Astrocyte of the hippocampus (primary cell): Measurements from ENCODE around the gene VSX2.

Source experiments
- DNase-seq: peaks from one replicate; pipeline ENCODE4 v3.0.0; 2011; ENCODE audit warnings: low read depth, low spot score

Gene VSX2

DNA sequence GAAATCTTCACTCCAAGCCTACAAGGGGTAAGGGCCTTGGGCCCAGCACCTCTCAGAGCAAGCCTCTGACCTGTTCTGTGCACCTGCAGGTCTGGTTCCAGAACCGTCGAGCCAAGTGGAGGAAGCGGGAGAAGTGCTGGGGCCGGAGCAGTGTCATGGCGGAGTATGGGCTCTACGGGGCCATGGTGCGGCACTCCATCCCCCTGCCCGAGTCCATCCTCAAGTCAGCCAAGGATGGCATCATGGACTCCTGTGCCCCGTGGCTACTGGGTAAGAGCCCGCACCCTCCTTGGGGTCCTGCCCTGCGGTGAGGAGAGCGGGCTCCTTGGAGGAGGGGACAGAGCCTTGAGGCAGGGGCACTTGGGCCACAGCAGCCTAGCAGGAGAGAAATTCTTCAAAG is 20.3 kb downstream of the VSX2 start:
- DNase-seq: no peak

DNA sequence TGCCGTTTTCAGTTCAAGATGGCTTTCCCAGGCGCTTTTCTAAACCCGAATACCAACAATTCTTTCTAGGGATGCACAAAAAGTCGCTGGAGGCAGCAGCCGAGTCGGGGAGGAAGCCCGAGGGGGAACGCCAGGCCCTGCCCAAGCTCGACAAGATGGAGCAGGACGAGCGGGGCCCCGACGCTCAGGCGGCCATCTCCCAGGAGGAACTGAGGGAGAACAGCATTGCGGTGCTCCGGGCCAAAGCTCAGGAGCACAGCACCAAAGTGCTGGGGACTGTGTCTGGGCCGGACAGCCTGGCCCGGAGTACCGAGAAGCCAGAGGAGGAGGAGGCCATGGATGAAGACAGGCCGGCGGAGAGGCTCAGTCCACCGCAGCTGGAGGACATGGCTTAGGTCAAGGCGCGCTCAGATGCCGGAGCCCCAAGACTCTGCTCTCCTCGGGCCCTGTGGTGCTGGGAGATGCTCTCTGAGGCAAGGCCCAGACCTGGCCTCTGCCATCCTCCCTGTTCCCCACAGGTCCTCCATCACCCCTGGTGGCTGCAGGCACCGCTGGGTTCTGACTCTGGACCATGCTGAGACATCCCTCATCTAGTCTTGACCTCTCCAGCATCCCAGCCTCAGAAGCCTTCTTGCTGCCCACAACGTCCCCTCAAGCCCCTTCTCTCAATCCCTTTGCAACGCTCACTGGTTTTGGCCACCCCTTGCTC is 21.4 kb downstream of the VSX2 start:
- no peak for DNase-seq

DNA sequence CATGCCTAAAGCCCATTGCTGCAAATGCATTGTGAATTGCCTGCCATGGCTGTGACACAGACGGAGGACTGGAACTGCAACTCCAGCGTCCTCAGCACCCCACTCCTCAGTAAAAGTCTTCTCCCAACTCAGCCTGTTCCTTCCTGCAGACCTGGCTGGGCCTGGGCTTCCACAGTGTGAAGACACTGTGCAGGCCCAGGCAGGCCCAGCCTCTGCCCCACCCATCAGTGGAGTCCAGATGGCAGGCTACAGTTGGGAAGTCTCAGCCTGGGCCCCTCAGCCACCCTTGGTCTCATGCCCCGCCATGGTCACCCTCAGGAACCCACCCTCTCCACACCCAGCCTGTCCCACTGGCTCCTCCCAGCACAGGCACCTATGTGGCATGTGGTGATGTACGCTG is 22.0 kb downstream of the VSX2 start:
- DNase-seq: no peak

DNA sequence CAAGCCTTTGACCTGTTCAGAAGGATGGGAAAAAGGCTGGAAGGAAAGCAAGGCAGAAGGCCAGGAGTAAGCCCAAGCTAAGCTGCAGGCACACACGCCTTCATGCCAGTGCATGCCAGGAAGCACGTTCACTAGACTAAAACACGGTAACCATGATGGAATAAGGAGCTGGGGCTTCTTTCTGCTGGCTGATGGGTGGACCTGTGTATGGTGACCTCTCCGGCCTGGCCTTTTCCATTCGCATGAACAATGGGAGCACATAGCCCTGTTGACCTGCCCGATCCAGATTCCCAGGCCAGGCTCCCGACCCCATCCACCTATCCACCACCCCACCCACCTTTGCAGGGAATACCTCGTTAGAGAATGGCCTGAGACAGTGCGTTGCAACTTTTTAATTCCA is 22.8 kb downstream of the VSX2 start:
- no peak for DNase-seq

DNA sequence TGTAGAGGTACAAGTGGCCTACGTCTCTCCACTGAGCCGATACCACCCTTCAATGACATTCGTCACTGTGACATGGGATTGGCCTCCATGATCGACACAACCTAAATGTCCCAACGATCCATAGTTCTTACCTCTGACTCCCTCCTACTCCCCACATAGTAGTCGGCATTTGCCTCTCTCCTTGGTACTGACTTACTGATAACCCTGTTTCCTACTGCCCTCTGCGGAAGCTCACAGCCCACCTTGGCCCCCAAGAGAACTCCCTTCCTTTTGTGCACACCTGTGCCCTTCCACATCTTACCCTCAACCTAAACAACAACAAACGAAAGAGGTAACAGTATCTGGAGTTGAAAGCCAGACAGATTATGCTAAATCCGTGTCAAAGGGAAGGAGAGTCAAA is 23.9 kb downstream of the VSX2 start:
- no peak for DNase-seq

DNA sequence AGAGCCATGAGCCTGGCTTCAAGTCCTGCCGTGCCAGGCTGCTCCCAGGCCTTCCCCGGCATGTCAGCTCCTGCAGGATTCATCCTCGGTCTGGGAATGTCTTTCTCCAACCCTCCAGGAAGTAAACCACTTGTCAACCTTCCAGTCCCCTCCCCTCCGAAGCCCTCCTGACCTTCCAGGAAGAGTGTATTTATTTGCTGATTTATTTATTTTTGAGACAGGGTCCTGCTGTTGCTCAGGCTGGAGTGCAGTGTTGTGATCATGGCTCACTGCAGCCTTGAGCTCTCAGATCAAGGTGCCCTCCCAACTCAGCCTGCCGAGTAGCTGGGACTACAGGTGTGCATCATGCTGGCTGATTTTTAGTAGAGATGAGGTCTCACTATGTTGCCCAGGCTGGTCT is 24.7 kb downstream of the VSX2 start:
- no peak for DNase-seq

DNA sequence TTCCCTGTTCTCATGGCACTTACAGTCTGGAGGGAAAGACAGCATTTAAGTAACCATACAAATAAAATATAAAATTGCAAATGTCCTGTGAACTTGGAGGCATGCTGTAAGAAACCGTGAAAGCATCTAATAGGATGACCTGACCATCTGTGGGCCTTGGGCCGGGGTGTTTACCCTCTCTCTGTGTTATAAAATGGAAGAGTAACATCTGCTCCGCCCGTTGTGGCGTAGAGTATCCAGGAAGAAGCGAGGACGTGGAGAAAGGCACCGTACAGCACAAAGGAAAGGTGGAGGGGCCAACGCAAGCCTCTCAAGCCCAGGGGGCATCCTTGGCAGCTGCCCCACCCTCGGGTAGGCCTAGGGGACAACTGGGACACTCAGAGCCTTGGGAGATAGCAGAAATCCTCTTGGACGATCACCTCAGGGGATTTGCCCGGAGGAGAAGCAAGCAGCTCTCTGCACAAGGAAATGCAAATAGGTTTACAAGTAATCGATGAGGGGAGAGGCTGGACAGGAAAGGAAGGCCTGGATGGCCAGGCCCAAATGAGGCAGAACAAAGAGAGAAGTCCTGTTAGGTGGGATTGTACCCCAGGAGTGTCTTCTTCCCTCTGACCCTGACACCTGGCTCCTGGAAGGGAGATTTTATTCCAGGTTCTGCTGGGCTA is 26.2 kb downstream of the VSX2 start:
- no peak for DNase-seq

DNA sequence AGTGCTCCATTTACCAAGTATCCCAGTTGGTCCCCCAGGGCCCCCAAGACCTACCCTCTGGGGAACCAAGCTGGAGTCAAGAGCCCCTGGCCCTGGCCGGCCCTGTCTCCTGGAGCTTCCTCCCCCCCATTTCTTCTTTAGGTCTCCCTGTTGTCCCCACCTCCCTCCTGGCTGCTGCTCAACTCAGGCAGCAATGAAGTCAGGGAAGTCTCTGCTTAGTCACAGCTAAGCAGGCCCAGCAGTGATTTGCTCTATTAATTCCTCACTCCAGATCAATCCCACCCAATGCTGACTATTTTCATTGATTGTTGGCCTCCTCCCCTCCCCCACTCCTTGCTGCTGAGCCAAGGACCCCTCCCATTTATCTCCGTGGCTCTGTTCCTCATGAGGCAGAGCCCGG is 28.3 kb downstream of the VSX2 start:
- DNase-seq: peak; percentile 16

DNA sequence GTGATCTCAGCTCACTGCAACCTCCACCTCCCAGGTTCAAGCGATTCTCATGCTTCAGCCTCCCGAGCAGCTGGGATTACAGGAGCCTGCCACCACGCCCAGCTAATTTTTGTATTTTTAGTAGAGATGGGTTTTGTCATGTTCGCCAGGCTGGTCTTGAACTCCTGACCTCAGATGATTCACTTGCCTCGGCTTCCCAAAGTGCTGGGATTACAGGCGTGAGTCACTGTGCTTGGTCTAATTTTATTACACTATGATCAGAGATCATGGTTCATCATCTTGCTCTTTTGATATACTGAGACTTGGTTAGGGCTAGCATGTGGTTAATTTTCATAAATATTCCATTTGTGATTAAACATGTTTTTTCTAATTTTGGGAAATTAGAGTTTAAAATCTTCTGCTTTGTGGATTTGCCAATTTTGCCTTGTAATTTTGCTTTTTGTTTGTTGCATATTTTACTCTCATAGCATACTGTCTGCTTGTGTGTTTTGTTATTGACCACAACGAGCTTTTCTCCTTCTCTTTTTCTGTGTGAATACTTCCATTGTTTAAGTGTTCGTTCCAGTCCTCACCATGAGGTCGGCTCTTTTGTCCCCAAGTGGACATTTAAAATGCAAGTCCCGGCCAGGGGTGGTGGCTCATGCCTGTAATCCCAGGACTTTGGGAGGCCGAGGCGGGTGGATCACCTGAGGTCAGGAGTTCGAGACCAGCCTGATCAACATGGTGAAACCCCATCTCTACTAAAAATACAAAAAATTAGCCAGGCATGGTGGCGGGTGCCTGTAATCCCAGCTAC is 31.3 kb downstream of the VSX2 start:
- DNase-seq: peak; percentile 61

DNA sequence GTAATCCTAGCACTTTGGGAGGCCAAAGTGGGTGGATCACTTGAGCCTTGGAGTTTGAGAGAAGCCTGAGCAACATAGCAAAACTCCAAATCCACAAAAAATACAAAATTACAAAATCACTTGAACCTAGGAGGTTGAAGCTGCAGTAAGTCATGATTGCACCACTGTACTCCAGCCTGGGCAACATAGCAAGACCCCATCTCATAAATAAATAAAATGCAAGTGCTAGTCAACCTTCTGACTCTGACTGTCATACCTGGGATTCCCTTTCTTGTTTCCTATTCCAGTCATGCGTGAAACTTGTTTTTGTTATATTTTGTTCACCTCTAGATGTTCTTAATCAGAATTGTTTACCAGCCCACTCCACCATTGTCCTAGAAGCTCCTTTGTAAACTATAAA is 32.1 kb downstream of the VSX2 start:
- DNase-seq: no peak

DNA sequence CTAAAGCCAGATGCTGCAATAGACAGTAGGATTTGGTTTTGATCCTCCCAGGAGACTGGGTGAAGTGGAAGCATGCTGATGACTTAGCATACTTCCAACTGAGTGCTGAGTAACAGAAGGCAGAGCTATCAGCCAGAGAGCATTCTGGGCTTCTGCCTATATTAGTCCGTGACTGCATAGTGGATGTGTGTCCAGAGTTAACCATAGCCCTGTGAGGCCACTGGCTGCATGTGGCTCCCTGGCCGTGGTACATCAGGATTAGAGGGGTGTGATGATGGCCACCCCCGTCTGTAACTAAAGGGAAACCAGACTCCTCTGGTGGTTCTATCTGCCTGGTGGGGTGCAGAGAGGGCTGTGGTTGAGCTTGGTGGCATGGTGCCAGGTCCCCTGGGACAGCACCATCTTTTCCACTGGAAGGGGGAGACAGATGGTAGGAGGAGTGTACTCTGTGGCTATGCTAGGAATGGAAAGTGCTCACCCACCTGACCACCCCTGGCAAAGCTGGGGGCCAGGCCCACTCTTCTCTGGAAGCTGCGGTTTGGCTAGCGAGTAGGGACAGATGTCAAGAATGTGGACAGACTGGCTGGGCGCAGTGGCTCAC is 36.1 kb downstream of the VSX2 start:
- DNase-seq: peak; percentile 48

DNA sequence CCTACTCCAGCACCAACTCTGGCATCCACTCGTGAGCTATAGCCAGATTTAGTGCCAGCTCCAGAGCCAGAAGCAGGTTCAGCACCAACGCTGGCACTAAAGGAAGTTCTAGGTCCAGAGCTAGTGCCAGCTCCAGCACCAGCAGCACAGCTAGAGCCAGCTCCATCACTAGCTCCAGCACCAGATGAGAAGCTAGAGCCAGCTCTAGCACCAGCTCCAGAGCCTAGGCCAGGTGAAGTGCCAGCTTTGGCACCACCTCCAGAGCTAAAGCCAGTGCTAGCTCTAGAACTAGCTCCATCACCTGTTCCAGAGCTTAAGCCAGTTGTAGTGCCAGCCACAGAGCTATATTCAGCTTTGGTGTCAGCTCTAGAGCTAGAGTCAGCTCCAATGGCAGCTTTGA is 38.8 kb downstream of the VSX2 start:
- DNase-seq: no peak

DNA sequence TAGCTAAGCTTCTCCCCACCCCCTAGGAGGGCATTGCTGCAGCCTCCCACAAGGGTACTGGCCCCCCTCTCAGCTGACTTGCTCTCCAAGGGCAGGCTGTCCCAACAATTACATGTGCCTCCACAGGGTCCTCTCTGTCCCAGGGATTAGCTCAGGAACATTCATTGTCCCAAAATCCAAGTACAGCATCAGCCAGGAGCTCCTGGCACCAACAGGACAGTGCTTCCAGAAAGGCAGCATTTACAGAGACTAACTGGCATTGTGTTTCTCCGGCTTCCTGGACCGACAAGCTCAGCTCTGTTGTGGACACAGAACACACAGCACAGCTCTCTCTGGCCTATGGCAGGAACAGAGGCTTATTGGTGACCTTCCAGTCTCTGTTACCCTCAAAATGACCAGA is 41.8 kb downstream of the VSX2 start:
- DNase-seq: no peak

DNA sequence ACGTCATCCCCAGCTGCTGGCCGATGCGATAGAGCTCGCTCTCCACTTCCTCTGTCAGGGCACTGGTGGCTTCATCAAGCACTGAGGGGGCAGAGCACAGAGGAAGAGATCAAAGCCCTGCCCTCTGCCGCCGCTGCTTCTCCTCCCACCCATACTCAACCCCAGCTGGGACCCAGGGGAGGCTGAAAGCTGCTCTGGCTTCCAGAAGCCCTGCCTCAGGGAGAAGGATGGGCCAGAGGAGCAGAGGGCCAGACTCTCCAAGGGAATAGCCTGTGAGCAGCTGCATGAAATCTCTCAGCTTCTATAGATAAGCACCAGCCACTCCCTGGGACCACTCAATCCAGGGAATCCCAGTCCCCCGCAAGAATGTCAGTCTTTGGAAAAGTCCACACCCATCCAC is 47.5 kb downstream of the VSX2 start:
- DNase-seq: no peak

DNA sequence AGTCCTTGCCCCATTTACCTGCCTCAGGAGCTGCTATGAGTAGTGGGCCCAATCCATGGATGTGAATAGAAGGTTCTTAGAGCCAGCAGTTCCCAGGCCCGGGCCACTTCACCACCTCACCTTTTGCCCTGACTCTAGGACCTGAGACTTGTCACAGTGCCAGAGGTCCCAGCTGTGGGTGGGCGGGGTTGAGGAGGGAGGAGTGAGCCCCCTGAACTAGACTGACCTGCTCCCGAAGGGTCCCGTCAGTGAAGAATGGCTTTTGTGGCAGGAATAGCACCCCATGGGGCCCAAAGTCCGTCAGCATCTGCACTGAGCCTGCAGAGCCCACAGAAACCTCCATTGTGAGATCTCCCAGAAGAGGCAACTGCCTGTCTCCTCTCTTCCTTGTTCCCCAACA is 50.6 kb downstream of the VSX2 start:
- DNase-seq: no peak

DNA sequence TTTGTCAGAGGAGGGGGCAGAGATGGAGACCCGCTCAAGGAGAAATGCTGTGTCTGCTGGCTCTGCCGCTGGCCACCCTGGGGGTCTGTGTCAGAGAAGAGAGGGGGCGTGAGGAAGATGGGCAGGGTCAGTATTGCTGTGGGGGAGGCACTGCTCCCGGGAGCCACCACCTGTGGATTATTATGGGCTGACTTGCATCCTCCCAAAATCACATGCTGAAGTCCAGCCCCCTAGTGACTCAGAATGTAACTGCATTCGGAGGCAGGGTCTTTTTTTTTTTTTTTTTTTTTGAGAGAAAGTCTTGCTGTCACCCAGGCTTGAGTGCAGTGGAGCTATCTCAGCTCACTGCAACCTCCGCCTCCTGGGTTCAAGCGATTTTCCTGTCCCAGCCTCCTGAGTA is 51.2 kb downstream of the VSX2 start:
- peak; percentile 29 for DNase-seq

DNA sequence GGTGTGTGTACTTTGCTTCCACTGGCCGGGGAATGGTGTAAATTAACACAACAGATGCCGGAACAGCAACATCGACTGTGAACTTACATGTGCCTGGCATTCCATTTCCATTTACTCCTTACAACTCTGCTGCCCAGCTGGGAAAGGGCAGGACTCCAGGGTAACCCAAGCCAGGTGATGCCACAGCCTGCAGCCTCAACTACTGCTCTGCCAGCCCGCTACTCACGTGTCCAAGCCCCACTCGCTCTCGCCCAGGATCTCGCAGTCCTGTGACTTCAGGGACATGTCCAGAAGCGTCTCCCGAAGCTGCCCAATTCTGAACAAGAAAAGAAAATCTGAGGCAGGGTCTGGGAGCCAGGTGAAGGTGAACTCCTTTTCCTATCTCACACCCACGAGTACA is 52.8 kb downstream of the VSX2 start:
- no peak for DNase-seq

DNA sequence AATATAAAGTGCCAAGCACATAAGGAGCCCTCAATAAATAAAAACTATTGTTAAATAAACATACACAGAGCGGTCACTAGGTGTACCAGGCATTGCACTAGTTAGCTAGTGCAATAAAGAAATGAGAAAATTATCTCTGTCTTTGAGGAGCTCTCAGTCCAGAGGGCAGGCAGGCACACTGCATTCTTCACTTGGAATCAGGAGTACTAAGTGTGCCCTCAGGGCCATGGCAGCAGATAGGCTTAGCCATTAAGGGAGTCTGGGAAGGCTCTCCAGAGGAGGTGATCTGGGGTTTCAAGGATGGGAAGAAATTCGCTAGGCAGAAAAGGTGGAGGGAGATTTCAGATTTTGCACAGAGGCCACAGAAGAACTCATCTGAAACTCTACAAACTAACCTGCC is 54.4 kb downstream of the VSX2 start:
- no peak for DNase-seq

DNA sequence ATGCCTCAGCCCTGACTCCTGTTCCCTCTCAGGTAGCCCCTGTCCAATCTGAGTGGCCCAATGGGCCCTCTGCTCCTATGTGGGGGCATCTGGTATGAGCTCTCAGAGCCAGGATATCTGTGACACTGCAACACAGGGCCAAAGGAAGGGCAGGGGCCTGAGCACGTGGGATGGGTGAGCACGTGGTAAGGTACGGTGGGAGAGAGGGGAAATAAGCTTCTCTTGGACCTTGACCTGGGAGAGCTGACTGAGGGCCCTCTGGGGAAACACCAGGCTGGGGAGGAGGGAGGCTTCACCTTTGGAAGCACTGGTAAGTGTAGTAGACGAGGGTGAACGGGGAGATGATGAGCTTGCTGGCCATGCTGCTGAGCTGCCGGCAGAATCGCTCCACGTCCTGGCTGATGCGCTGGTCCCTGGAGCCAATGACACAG is 56.8 kb downstream of the VSX2 start:
- no peak for DNase-seq

DNA sequence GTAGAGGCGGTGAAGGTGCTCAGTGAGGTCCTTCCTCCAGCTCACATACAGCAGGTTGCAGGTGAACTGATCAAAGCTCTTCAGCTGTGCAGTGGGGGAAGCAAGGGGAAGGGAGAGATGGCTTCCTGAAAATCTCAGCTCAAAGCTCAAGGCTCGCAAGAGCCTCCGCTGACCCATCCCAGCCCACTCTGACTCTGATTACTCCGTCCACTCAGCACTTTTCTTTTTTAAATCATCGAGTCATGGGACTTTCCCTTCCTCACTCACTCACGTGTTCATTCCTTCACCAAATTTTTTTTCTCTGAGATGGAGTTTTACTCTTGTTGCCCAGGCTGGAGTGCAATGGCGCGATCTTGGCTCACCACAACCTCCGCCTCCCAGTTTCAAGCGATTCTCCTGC is 58.7 kb downstream of the VSX2 start:
- DNase-seq: no peak

DNA sequence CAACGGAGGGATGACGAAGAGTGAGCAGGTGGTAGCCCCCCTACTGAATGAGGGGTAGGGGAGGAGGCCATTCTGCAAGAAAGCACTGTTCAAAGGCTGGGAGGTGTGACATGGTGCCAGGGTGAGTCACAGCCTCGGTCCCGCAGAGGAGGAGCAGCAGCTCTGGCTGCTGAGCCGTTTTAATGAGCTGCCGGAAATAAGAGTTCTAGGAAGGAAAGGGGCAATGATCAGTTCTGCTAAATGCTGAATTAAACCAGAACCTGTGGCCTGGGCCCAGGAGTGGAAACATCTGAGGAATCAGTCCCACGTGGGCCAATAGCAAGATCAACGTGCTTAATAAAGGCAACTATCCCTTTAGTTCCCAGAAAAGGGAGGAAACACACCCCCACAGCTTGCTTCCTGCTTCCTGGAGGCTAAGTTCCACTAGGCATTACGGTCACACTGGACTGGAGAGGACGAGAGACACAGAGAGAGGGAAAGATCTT is 59.9 kb downstream of the VSX2 start:
- DNase-seq: peak; percentile 82

DNA sequence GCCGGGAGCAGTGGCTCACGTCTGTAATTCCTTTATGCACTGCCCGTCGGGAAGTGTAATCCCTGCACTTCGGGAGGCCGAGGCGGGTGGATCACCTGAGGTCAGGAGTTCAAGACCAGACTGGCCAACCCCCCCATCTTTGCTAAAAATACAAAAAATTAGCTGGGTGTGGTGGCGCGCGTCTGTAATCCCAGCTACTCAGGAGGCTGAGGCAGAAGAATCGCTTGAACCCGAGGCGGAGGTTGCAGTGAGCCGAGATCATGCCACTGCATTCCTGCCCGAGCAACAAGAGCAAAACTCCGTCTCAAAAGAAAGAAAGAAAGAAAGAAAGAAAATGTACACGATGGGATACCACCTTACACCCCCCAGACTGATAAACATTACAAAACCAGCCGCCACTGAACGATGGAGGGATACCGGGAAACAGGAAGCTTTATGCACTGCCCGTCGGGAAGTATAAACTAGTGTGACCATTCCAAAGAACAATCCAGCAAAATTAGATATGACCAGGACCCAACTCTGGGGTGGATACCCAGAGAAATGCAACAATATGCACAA is 62.4 kb downstream of the VSX2 start:
- no peak for DNase-seq
